Measurements from ENCODE around the gene SERPINI1. TPM values are rescaled to one million over a fixed set of nuclear protein-coding genes. Genes with fewer than 3 reads are reported as not detected.

SERPINI1 gene
- total and polyA plus RNA-seq, 9 of the 15 experiments (the other 6 are each of a cell fraction or from before 2014, with no cell fraction given), result 1.6 to 9.9 (median 3.5) TPM

DNA sequence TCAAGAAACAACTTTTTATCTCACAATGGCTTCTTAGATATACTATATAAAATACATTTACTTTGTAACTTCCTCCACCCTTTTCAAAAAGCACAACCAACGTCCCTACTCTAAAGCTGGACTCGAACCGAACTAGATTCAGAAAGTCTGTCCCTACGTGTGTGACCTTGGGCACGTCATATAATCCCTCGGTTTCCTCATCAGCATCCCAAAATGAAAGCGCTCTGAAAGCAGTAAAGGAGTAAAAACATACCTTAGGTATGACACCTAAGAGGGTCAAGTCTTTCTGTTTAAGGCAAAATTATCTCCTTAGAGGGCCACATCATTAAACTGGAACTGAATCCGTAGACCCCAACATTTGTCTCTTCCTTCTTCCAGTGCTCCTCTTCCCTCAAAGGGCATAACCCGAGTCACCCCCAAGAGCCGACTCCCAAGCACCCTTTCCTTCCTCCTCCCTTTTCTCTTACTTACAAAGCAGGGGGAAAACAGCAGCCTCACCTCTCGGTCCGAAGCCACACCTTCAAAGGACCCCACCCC lies 1.5 kb upstream of the SERPINI1 start (continued):
- TF ChIP-seq PBX2 (CRISPR knock-in tag; IDR thresholded peaks at IDR 0.05; ENCODE audit: low read depth) (no peak), PBX2 (tag; conservative IDR thresholded peaks at IDR 0.05; ENCODE audit: low read depth) (no peak), SNRNP70 (optimal IDR thresholded peaks at IDR 0.05; ENCODE audit: low read depth, low read length) (no peak), BCOR (IDR thresholded peaks at IDR 0.05) (no peak), NFE2L1 (tag; IDR thresholded peaks at IDR 0.05; ENCODE audit: borderline replicate concordance, low read depth) (no peak), ZEB2 (IDR thresholded peaks at IDR 0.05) (peak; percentile 32; the same call in 1 of the 2 replicates), ZBTB34 (CRISPR knock-in tag; IDR thresholded peaks at IDR 0.05) (no peak), ZBTB7A (IDR thresholded peaks at IDR 0.05; ENCODE audit: borderline replicate concordance, control insufficient read depth, low read depth, low read length) (no peak), MAFF (IDR thresholded peaks at IDR 0.05; ENCODE audit: low read length) (no peak), ZNF586 (CRISPR knock-in tag; conservative IDR thresholded peaks at IDR 0.05) (no peak), EZH2 (IDR thresholded peaks at IDR 0.05; ENCODE audit: borderline replicate concordance, low read depth, low read length) (no peak), CXXC5 (CRISPR knock-in tag; IDR thresholded peaks at IDR 0.05) (no peak), PRPF4 (IDR thresholded peaks at IDR 0.05; ENCODE audit: insufficient read depth, low read depth, low read length, poor library complexity, severe bottlenecking) (no peak), PTBP1 (IDR thresholded peaks at IDR 0.05; ENCODE audit: low read depth, low read length) (no peak), KLF13 (tag; IDR thresholded peaks at IDR 0.05; ENCODE audit: borderline replicate concordance, low read depth) (no peak), SRSF1 (IDR thresholded peaks at IDR 0.05; ENCODE audit: low read depth, low read length) (no peak), KDM2B (CRISPR knock-in tag; IDR thresholded peaks at IDR 0.05) (no peak), HNRNPK (IDR thresholded peaks at IDR 0.05; ENCODE audit: low read depth, low read length, poor library complexity, severe bottlenecking) (no peak), SFPQ (IDR thresholded peaks at IDR 0.05; ENCODE audit: low read depth, low read length) (no peak)
- TF ChIP-seq, protein P1, sequence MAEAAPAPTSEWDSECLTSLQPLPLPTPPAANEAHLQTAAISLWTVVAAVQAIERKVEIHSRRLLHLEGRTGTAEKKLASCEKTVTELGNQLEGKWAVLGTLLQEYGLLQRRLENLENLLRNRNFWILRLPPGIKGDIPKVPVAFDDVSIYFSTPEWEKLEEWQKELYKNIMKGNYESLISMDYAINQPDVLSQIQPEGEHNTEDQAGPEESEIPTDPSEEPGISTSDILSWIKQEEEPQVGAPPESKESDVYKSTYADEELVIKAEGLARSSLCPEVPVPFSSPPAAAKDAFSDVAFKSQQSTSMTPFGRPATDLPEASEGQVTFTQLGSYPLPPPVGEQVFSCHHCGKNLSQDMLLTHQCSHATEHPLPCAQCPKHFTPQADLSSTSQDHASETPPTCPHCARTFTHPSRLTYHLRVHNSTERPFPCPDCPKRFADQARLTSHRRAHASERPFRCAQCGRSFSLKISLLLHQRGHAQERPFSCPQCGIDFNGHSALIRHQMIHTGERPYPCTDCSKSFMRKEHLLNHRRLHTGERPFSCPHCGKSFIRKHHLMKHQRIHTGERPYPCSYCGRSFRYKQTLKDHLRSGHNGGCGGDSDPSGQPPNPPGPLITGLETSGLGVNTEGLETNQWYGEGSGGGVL (CRISPR knock-in tag; IDR thresholded peaks at IDR 0.05), result no peak

Data from K562 (cell line).